ENCODE measurements around the gene RRBP1. TPM values are rescaled to one million over a fixed set of nuclear protein-coding genes. Genes with fewer than 3 reads are reported as not detected.

Gene RRBP1
- total RNA-seq, 1 donor from 2014 or later = 46.7 TPM

GRCh38 chr20:17565169-17565845, 116.7 kb downstream of the RRBP1 start:
- DNase-seq (ENCODE audit: low read depth, low spot score) = no peak
- Mint-ChIP-seq H3K27me3 (ENCODE audit: low read depth) (peaks cover 20% of the 10 kb centered on the region), H3K4me3 (no peak overlapping the region), H3K4me1 (peaks cover 14% of the 10 kb centered on the region), H3K9me3 (no peaks in the 10 kb centered on the region), H3K27ac (ENCODE audit: unreplicated experiment) (no peak overlapping the region), H3K36me3 (ENCODE audit: low read depth) (no peaks in the 10 kb centered on the region)
- TF ChIP-seq CTCF (conservative IDR thresholded peaks at IDR 0.05) = no peak

Other genes starting within 250 kb of the RRBP1 start
- gene BFSP1, start 150.9 kb downstream of the RRBP1 start, total RNA-seq = 3.9 and 4.2 TPM in 2 replicates
- 91.9 and 98.7 TPM in 2 replicates for gene DSTN, start 112.2 kb downstream of the RRBP1 start, total RNA-seq
- not detected in 2 replicates for gene BANF2, start 17.7 kb upstream of the RRBP1 start, total RNA-seq

Data from neural crest cell (in vitro differentiated cells).